ENCODE measurements around the gene SEC24B.

Gene SEC24B

GRCh38 chr4:109532182-109532581 is 98.6 kb downstream of the SEC24B start:
- ChIA-PET POLR2A (no interaction called here), CTCF (interaction anchor here (0.6 kb wide), 1 partner anchor 56 kb away, joined by 3 read pairs; no protein-coding TSS in a partner anchor)
- TF ChIP-seq SP1 (IDR thresholded peaks at IDR 0.05), result no peak
- TF ChIP-seq LEF1 (IDR thresholded peaks at IDR 0.05; ENCODE audit: borderline replicate concordance), result no peak
- no peak for TF ChIP-seq FOXA1 (IDR thresholded peaks at IDR 0.05)
- no peak for TF ChIP-seq ARNT (IDR thresholded peaks at IDR 0.05)
- TF ChIP-seq TARDBP (IDR thresholded peaks at IDR 0.05), result no peak
- TF ChIP-seq NFRKB (IDR thresholded peaks at IDR 0.05), result no peak
- no peak for TF ChIP-seq PKNOX1 (IDR thresholded peaks at IDR 0.05)
- no peak for TF ChIP-seq L3MBTL2 (conservative IDR thresholded peaks at IDR 0.05)
- no peak for TF ChIP-seq SUZ12 (IDR thresholded peaks at IDR 0.05)
- no peak for TF ChIP-seq BHLHE40 (IDR thresholded peaks at IDR 0.05; ENCODE audit: borderline replicate concordance)
- TF ChIP-seq HDGF (IDR thresholded peaks at IDR 0.05; ENCODE audit: borderline replicate concordance), result no peak
- no peak for TF ChIP-seq ELF4 (IDR thresholded peaks at IDR 0.05)
- TF ChIP-seq ZNF384 (IDR thresholded peaks at IDR 0.05), result no peak
- no peak for TF ChIP-seq FOXK2 (IDR thresholded peaks at IDR 0.05)
- TF ChIP-seq FOXM1 (IDR thresholded peaks at IDR 0.05; ENCODE audit: borderline replicate concordance), result no peak
- TF ChIP-seq CTBP1 (IDR thresholded peaks at IDR 0.05; ENCODE audit: borderline replicate concordance), result no peak
- DNase-seq (ENCODE audit: extremely low spot score), result no peak

GRCh38 chr4:109545401-109545800 is 111.8 kb downstream of the SEC24B start:
- no peak for DNase-seq (ENCODE audit: extremely low spot score)
- ChIA-PET CTCF (no interaction called here), POLR2A (no interaction called here)
- TF ChIP-seq NFRKB (IDR thresholded peaks at IDR 0.05), result no peak
- no peak for TF ChIP-seq HDGF (IDR thresholded peaks at IDR 0.05; ENCODE audit: borderline replicate concordance)
- no peak for TF ChIP-seq L3MBTL2 (conservative IDR thresholded peaks at IDR 0.05)
- TF ChIP-seq SP1 (IDR thresholded peaks at IDR 0.05), result no peak
- no peak for TF ChIP-seq BHLHE40 (IDR thresholded peaks at IDR 0.05; ENCODE audit: borderline replicate concordance)
- no peak for TF ChIP-seq TARDBP (IDR thresholded peaks at IDR 0.05)
- TF ChIP-seq FOXA1 (IDR thresholded peaks at IDR 0.05), result no peak
- TF ChIP-seq ARNT (IDR thresholded peaks at IDR 0.05), result no peak
- no peak for TF ChIP-seq ELF4 (IDR thresholded peaks at IDR 0.05)
- TF ChIP-seq CTBP1 (IDR thresholded peaks at IDR 0.05; ENCODE audit: borderline replicate concordance), result no peak
- no peak for TF ChIP-seq LEF1 (IDR thresholded peaks at IDR 0.05; ENCODE audit: borderline replicate concordance)

- ChIA-PET CTCF (no interaction called here), POLR2A (interaction anchor here (1.4 kb wide), 1 partner anchor 12 kb away, joined by 4 read pairs; the partner anchor contains the start of gene MCUB)
- TF ChIP-seq NFRKB (IDR thresholded peaks at IDR 0.05) (no peak), SP1 (IDR thresholded peaks at IDR 0.05) (no peak), CTBP1 (IDR thresholded peaks at IDR 0.05; ENCODE audit: borderline replicate concordance) (no peak), SUZ12 (IDR thresholded peaks at IDR 0.05) (no peak), BHLHE40 (IDR thresholded peaks at IDR 0.05; ENCODE audit: borderline replicate concordance) (no peak), TARDBP (IDR thresholded peaks at IDR 0.05) (no peak), ZNF384 (IDR thresholded peaks at IDR 0.05) (no peak), PKNOX1 (IDR thresholded peaks at IDR 0.05) (no peak), L3MBTL2 (conservative IDR thresholded peaks at IDR 0.05) (no peak), HDGF (IDR thresholded peaks at IDR 0.05; ENCODE audit: borderline replicate concordance) (no peak), FOXM1 (IDR thresholded peaks at IDR 0.05; ENCODE audit: borderline replicate concordance) (no peak), ELF4 (IDR thresholded peaks at IDR 0.05) (no peak), FOXK2 (IDR thresholded peaks at IDR 0.05) (no peak), FOXA1 (IDR thresholded peaks at IDR 0.05) (no peak), ARNT (IDR thresholded peaks at IDR 0.05) (no peak), LEF1 (IDR thresholded peaks at IDR 0.05; ENCODE audit: borderline replicate concordance) (no peak)
- DNase-seq (ENCODE audit: extremely low spot score), result no peak
Observed at GRCh38 chr4:109547394-109547793, 113.8 kb downstream of the SEC24B start.

- no peak for TF ChIP-seq NFRKB (IDR thresholded peaks at IDR 0.05)
- no peak for TF ChIP-seq CTBP1 (IDR thresholded peaks at IDR 0.05; ENCODE audit: borderline replicate concordance)
- TF ChIP-seq FOXK2 (IDR thresholded peaks at IDR 0.05), result no peak
- no peak for TF ChIP-seq L3MBTL2 (conservative IDR thresholded peaks at IDR 0.05)
- no peak for TF ChIP-seq TARDBP (IDR thresholded peaks at IDR 0.05)
- TF ChIP-seq BHLHE40 (IDR thresholded peaks at IDR 0.05; ENCODE audit: borderline replicate concordance), result no peak
- TF ChIP-seq FOXA1 (IDR thresholded peaks at IDR 0.05), result no peak
- TF ChIP-seq ELF4 (IDR thresholded peaks at IDR 0.05), result no peak
- TF ChIP-seq PKNOX1 (IDR thresholded peaks at IDR 0.05), result no peak
- TF ChIP-seq SUZ12 (IDR thresholded peaks at IDR 0.05), result no peak
- TF ChIP-seq SP1 (IDR thresholded peaks at IDR 0.05), result no peak
- TF ChIP-seq LEF1 (IDR thresholded peaks at IDR 0.05; ENCODE audit: borderline replicate concordance), result no peak
- TF ChIP-seq ARNT (IDR thresholded peaks at IDR 0.05), result no peak
- TF ChIP-seq FOXM1 (IDR thresholded peaks at IDR 0.05; ENCODE audit: borderline replicate concordance), result no peak
- no peak for TF ChIP-seq ZNF384 (IDR thresholded peaks at IDR 0.05)
- TF ChIP-seq HDGF (IDR thresholded peaks at IDR 0.05; ENCODE audit: borderline replicate concordance), result no peak
- CTCF ChIA-PET, result no interaction called here
- POLR2A ChIA-PET, result no interaction called here
- no peak for DNase-seq (ENCODE audit: extremely low spot score)
Observed at GRCh38 chr4:109548655-109549054, 115.0 kb downstream of the SEC24B start.

GRCh38 chr4:109552237-109552636 is 118.6 kb downstream of the SEC24B start:
- ChIA-PET POLR2A (no interaction called here), CTCF (no interaction called here)
- no peak for TF ChIP-seq FOXM1 (IDR thresholded peaks at IDR 0.05; ENCODE audit: borderline replicate concordance)
- no peak for TF ChIP-seq PKNOX1 (IDR thresholded peaks at IDR 0.05)
- no peak for TF ChIP-seq ZNF384 (IDR thresholded peaks at IDR 0.05)
- TF ChIP-seq TARDBP (IDR thresholded peaks at IDR 0.05), result no peak
- no peak for TF ChIP-seq ELF4 (IDR thresholded peaks at IDR 0.05)
- no peak for TF ChIP-seq SUZ12 (IDR thresholded peaks at IDR 0.05)
- no peak for TF ChIP-seq ARNT (IDR thresholded peaks at IDR 0.05)
- no peak for TF ChIP-seq HDGF (IDR thresholded peaks at IDR 0.05; ENCODE audit: borderline replicate concordance)
- DNase-seq (ENCODE audit: extremely low spot score), result no peak

Measured in HEK293T (cell line).